Adrenal gland (tissue), 12 donors: ENCODE data around the gene EIF4A3. TPM values are rescaled to one million over a fixed set of nuclear protein-coding genes. Genes with fewer than 3 reads are reported as not detected.
A peak's percentile ranks its signal among the peaks of the same experiment; 100 is the strongest.

ENCODE experiments used
- DNase-seq, 7 donors: peaks; one replicate each; pipeline ENCODE4 v3.0.0-alpha.2; 2019 to 2020
- H3K27ac ChIP-seq, 5 donors: fragments of 200-600 bp; sonication (generic) in 4 of 5; 1 replicate in 3 of 5; 2 replicates in 2 of 5; pipeline versions ENCODE4 v1.5.1 to v1.8.0; 2016 to 2020; ENCODE audit warnings: mild to moderate bottlenecking in 1 of 5
- H3K27me3 ChIP-seq: fragments of 200-600 bp; 2 replicates; pipeline ENCODE4 v1.8.0; 2021
- H3K36me3 ChIP-seq, 2 donors: fragments of 200-600 bp; replicated peaks in 1 of 2; 1 replicate in 1 of 2; 2 replicates in 1 of 2; pipeline versions ENCODE4 v1.5.1 to v1.8.0; 2018 to 2022
- H3K4me1 ChIP-seq, 2 donors: fragments of 200-600 bp; replicated peaks in 1 of 2; 1 replicate in 1 of 2; 2 replicates in 1 of 2; pipeline versions ENCODE4 v1.5.1 to v1.8.0; 2018 to 2021
- H3K4me3 ChIP-seq, 4 donors: fragments of 200-600 bp; sonication (generic) in 3 of 4; one replicate each; pipeline ENCODE4 v1.5.1; 2016 to 2018
- H3K9me3 ChIP-seq, 3 donors: fragments of 200-600 bp; sonication (generic) in 1 of 3; replicated peaks in 1 of 3; 1 replicate in 2 of 3; 2 replicates in 1 of 3; pipeline versions ENCODE4 v1.5.1 to v1.8.0; 2016 to 2021
- CTCF ChIP-seq, 6 experiments: fragments of 450-650 bp in 4 of 6; fragments of 200-600 bp in 2 of 6; sonication (generic) in 1 of 6; IDR thresholded peaks; 1 replicate in 5 of 6; 2 replicates in 1 of 6; pipeline versions ENCODE4 v1.5.1 to v1.8.0; 2016 to 2021; ENCODE audit warnings: antibody characterized with exemption in 6 of 6, mild to moderate bottlenecking in 2 of 6, moderate library complexity in 1 of 6
- POLR2A ChIP-seq, 2 donors: fragments of 450-650 bp; IDR thresholded peaks; one replicate each; pipeline ENCODE4 v1.6.1; 2017; ENCODE audit warnings: antibody characterized with exemption in 2 of 2, mild to moderate bottlenecking in 2 of 2, moderate library complexity in 1 of 2
- WGBS, 4 donors: extraction: QIAGEN DNeasy Blood & Tissue Kit in 2 of 4; methylation state at CpG; one replicate each; pipeline versions ENCODE4 v1.1.5 to v1.1.7; 2013 to 2017; 5-methylcytosine and 5-hydroxymethylcytosine counted together
- intact Hi-C, 2 donors: fragments of 100-400 bp; cut with DNase I; formaldehyde crosslinking; loops; one replicate each; pipeline versions ENCODE4 v1.14.1 to v1.15.0; 2022 to 2023
- polyA plus RNA-seq, 3 donors: library from polyadenylated mRNA; stranded (reverse); fragments of 200-250 nt in 2 of 3; fragments of 350-450 nt in 1 of 3; fragmentation: Illumina TruSeq in 1 of 3; extraction: RNeasy Lipid Tissue Mini Kit (QIAGEN cat#74804) in 1 of 3; gene quantifications; one replicate each; pipeline ENCODE4 v1.2.3, GENCODE V29; 2013 to 2014
- total RNA-seq, 9 donors: library from RNA; depleted of rRNA in 4 of 9; stranded (reverse); fragments of >200 nt in 4 of 9; fragments of 120-200 nt in 1 of 9; fragmentation: NEBNext Ultra II Directional in 1 of 9; extraction: Animal tissue kit (Norgen Biotek cat#: 25700) in 1 of 9; gene quantifications; one replicate each; pipeline versions ENCODE4 v1.1.0 to v1.2.4, GENCODE V29; 2013 to 2023
- donor health status: healthy with polysubstance abuse.
- donor health status: Bipolar disorder and iron deficiency.
- donor health status: DM: yes; HTN: yes; CAD: no.
- donor health status: DM: no; HTN: no; CAD: no.
- donor health status: DM: no; HTN: no; CAD: no.
- donor health status: DM: yes; HTN: yes; CAD: no.

EIF4A3 gene
- total and polyA plus RNA-seq, 12 donors, result 31.0 to 161 (median 81.0) TPM

- no peak for TF ChIP-seq POLR2A (IDR thresholded peaks at IDR 0.05)
- TF ChIP-seq CTCF (IDR thresholded peaks at IDR 0.05), result no peak
- Histone ChIP-seq H3K4me3 (no peak overlapping the region), H3K27me3 (no peaks in the 10 kb centered on the region), H3K9me3 (no peaks in the 10 kb centered on the region), H3K27ac (no peak overlapping the region), H3K36me3 (peaks cover 0 to 100% of the 10 kb centered on the region in 2 donors), H3K4me1 (peaks cover 0 to 7% of the 10 kb centered on the region in 2 donors)
- DNase-seq, result peak in 1 of 7 donors; percentile 4
- intact Hi-C loops, result loop anchor here in 1 of 2 donors (10.0 kb wide), 1 partner anchor 246 kb away; no protein-coding TSS in a partner anchor
- 91 to 93% (median 93%) methylated on average over 18 of the region's 18 CpGs for WGBS, 4 donors
These were observed 8.0 kb downstream of the EIF4A3 start for GRCh38 chr17:80138856-80139426.

GRCh38 chr17:80137131-80137530 is 9.8 kb downstream of the EIF4A3 start:
- Histone ChIP-seq H3K4me1 (no peaks in the 10 kb centered on the region), H3K27ac (no peak overlapping the region), H3K36me3 (peaks cover 0 to 93% of the 10 kb centered on the region in 2 donors), H3K9me3 (no peaks in the 10 kb centered on the region), H3K4me3 (no peak overlapping the region), H3K27me3 (no peaks in the 10 kb centered on the region)
- 95 to 98% (median 96%) methylated on average over 5 to 9 of the region's 9 CpGs for WGBS, 4 donors
- TF ChIP-seq CTCF (IDR thresholded peaks at IDR 0.05), result no peak
- no peak for TF ChIP-seq POLR2A (IDR thresholded peaks at IDR 0.05)
- intact Hi-C loops, result loop anchor here in 1 of 2 donors (10.0 kb wide), 1 partner anchor 248 kb away; no protein-coding TSS in a partner anchor
- no peak for DNase-seq

GRCh38 chr17:80133626-80133970 is 13.3 kb downstream of the EIF4A3 start:
- Histone ChIP-seq H3K9me3 (no peaks in the 10 kb centered on the region), H3K36me3 (peaks cover 0 to 57% of the 10 kb centered on the region in 2 donors), H3K4me1 (no peaks in the 10 kb centered on the region), H3K27ac (no peak overlapping the region), H3K4me3 (no peak overlapping the region), H3K27me3 (no peaks in the 10 kb centered on the region)
- DNase-seq, result no peak
- intact Hi-C loops, result loop anchor here in 1 of 2 donors (10.0 kb wide), 1 partner anchor 251 kb away; no protein-coding TSS in a partner anchor
- whole genome bisulfite sequencing, 4 donors, result 94 to 100% (median 97%) methylated on average over 6 of the region's 6 CpGs
- no peak for TF ChIP-seq CTCF (IDR thresholded peaks at IDR 0.05)
- TF ChIP-seq POLR2A (IDR thresholded peaks at IDR 0.05), result no peak

GRCh38 chr17:80132906-80133625 is 13.9 kb downstream of the EIF4A3 start:
- H3K36me3 ChIP-seq, result peaks cover 0 to 52% of the 10 kb centered on the region in 2 donors
- H3K9me3 ChIP-seq, result no peaks in the 10 kb centered on the region
- no peak for TF ChIP-seq CTCF (IDR thresholded peaks at IDR 0.05)
- TF ChIP-seq POLR2A (IDR thresholded peaks at IDR 0.05), result no peak
- WGBS, 4 donors, result 83 to 87% (median 84%) methylated on average over 5 of the region's 5 CpGs
- no peaks in the 10 kb centered on the region for H3K27me3 ChIP-seq
- no peak overlapping the region for H3K27ac ChIP-seq
- intact Hi-C loops, result loop anchor here in 1 of 2 donors (10.0 kb wide), 1 partner anchor 252 kb away; no protein-coding TSS in a partner anchor
- H3K4me1 ChIP-seq, result no peaks in the 10 kb centered on the region
- no peak overlapping the region for H3K4me3 ChIP-seq
- DNase-seq, result no peak
